HCT116 (cell line): ENCODE results near the gene PSMG1.

Experiments
- ELF1 ChIP-seq: IDR thresholded peaks from 2 replicates; pipeline ENCODE4 v1.6.1; 2012; ENCODE audit warnings: low read depth, borderline replicate concordance
- POLR2A ChIP-seq: IDR thresholded peaks from 2 replicates; pipeline ENCODE4 v1.7.0; 2011; ENCODE audit warnings: borderline replicate concordance; ENCODE audit not compliant: insufficient read depth, insufficient read length; ENCODE audit errors: extremely low read depth
- POLR2AphosphoS5 ChIP-seq: IDR thresholded peaks from 2 replicates; pipeline ENCODE4 v1.6.1; 2011; ENCODE audit warnings: mild to moderate bottlenecking, low read depth, low read length, moderate library complexity
- SP1 ChIP-seq: IDR thresholded peaks from 2 replicates; pipeline ENCODE4 v1.6.1; 2012; ENCODE audit warnings: low read depth
- SRF ChIP-seq: IDR thresholded peaks from 2 replicates; pipeline ENCODE4 v1.6.1; 2012; ENCODE audit warnings: low read depth
- ZFX ChIP-seq: fragments of 450-650 bp; IDR thresholded peaks from 2 replicates; pipeline ENCODE4 v1.6.1; 2017
- ZNF274 ChIP-seq: fragments of 200-500 bp; sonication (Bioruptor generic); IDR thresholded peaks from 2 replicates; pipeline ENCODE4 v1.6.1; 2014; ENCODE audit warnings: mild to moderate bottlenecking, low read depth, low read length, inconsistent platforms
- TF ChIP-seq, protein P1 (sequence below), 3 experiments: fragments of 200-600 bp in 1 of 3; sonication (generic) in 1 of 3; IDR thresholded peaks in 2 of 3; conservative IDR thresholded peaks in 1 of 3; 2 replicates each; pipeline ENCODE4 v1.5.1; 2012 to 2017; ENCODE audit warnings: low read depth in 2 of 3, low read length in 2 of 3, antibody characterized with exemption in 1 of 3, borderline replicate concordance in 1 of 3, control low read depth in 1 of 3, mild to moderate bottlenecking in 1 of 3, mixed read lengths in 1 of 3, mixed run types in 1 of 3, moderate library complexity in 1 of 3; ENCODE audit not compliant: insufficient read depth in 1 of 3
- TF ChIP-seq, protein P2 (sequence below): IDR thresholded peaks from 2 replicates; pipeline ENCODE4 v1.6.1; 2012; ENCODE audit warnings: low read depth

DNA sequence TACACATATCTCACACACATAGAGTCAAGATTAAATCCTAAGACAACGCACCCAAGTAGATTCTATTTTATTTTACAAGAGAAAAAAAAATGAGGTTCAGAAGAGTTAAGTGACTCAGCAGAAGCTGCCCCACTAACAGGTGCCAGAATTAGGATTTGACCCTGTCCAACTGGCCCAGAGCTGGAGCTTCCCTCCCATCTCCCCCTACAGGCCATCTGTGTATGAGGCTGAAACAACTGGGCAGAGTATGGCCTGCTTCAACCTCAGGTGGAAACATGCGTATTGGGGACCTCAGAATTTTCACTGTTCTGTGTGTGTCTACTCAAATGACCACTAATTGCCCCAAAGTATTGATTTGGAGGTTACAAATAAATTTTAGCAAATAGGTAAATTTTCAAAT, 29.9 kb downstream of the PSMG1 start:
- TF ChIP-seq, protein P1, sequence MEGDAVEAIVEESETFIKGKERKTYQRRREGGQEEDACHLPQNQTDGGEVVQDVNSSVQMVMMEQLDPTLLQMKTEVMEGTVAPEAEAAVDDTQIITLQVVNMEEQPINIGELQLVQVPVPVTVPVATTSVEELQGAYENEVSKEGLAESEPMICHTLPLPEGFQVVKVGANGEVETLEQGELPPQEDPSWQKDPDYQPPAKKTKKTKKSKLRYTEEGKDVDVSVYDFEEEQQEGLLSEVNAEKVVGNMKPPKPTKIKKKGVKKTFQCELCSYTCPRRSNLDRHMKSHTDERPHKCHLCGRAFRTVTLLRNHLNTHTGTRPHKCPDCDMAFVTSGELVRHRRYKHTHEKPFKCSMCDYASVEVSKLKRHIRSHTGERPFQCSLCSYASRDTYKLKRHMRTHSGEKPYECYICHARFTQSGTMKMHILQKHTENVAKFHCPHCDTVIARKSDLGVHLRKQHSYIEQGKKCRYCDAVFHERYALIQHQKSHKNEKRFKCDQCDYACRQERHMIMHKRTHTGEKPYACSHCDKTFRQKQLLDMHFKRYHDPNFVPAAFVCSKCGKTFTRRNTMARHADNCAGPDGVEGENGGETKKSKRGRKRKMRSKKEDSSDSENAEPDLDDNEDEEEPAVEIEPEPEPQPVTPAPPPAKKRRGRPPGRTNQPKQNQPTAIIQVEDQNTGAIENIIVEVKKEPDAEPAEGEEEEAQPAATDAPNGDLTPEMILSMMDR (IDR thresholded peaks at IDR 0.05 in 2 of 3, conservative IDR thresholded peaks at IDR 0.05 in 1 of 3; ENCODE audit: borderline replicate concordance in 1 of 3, insufficient read depth in 1 of 3, low read depth in 2 of 3, low read length in 2 of 3) = peak in 2 of 3 experiments; percentile 68 to 74; a peak in 4 of 6 replicates
- TF ChIP-seq ZNF274 = no peak
- TF ChIP-seq, protein P2, sequence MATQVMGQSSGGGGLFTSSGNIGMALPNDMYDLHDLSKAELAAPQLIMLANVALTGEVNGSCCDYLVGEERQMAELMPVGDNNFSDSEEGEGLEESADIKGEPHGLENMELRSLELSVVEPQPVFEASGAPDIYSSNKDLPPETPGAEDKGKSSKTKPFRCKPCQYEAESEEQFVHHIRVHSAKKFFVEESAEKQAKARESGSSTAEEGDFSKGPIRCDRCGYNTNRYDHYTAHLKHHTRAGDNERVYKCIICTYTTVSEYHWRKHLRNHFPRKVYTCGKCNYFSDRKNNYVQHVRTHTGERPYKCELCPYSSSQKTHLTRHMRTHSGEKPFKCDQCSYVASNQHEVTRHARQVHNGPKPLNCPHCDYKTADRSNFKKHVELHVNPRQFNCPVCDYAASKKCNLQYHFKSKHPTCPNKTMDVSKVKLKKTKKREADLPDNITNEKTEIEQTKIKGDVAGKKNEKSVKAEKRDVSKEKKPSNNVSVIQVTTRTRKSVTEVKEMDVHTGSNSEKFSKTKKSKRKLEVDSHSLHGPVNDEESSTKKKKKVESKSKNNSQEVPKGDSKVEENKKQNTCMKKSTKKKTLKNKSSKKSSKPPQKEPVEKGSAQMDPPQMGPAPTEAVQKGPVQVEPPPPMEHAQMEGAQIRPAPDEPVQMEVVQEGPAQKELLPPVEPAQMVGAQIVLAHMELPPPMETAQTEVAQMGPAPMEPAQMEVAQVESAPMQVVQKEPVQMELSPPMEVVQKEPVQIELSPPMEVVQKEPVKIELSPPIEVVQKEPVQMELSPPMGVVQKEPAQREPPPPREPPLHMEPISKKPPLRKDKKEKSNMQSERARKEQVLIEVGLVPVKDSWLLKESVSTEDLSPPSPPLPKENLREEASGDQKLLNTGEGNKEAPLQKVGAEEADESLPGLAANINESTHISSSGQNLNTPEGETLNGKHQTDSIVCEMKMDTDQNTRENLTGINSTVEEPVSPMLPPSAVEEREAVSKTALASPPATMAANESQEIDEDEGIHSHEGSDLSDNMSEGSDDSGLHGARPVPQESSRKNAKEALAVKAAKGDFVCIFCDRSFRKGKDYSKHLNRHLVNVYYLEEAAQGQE = no peak
- no peak for TF ChIP-seq POLR2A
- TF ChIP-seq SP1 = no peak
- TF ChIP-seq ZFX = no peak
- no peak for TF ChIP-seq ELF1
- TF ChIP-seq POLR2AphosphoS5 = no peak
- TF ChIP-seq SRF = no peak
